ENCODE data around the gene STOML1. TPM values are rescaled to one million over a fixed set of nuclear protein-coding genes. Genes with fewer than 3 reads are reported as not detected.
A peak's percentile ranks its signal among the peaks of the same experiment; 100 is the strongest.
"Not testable (repeated sequence)": the region's sequence is repeated elsewhere in the genome, so short reads cannot be mapped to it uniquely, and the experiment has no call there.

The STOML1 gene
- total RNA-seq, 1 donor from 2014 or later = 15.3 TPM

- intact Hi-C loops (cut with DNase I) = no loop called here
- Histone ChIP-seq H3K27me3 (no peaks in the 10 kb centered on the region), H3K27ac (peak overlapping the region; percentile 90 to 93), H3K36me3 (peaks cover 1 to 6% of the 10 kb centered on the region in 2 donors), H3K4me1 (peaks cover 37 to 76% of the 10 kb centered on the region in 2 donors), H3K9me3 (no peaks in the 10 kb centered on the region), H3K4me3 (no peak overlapping the region)
- peak; percentile 68 to 95 for DNase-seq (ENCODE audit: low spot score in 2 of 2)
- TF ChIP-seq CTCF (IDR thresholded peaks at IDR 0.05) = no peak
These were observed 51.1 kb downstream of the STOML1 start for GRCh38 chr15:73941044-73941443.

GRCh38 chr15:73940061-73940981 is 51.8 kb downstream of the STOML1 start:
- intact Hi-C loops (cut with DNase I) = no loop called here
- Histone ChIP-seq H3K4me1 (peaks cover 42 to 81% of the 10 kb centered on the region in 2 donors), H3K9me3 (no peaks in the 10 kb centered on the region), H3K27ac (peak overlapping the region; percentile 90 to 93), H3K4me3 (peak overlapping the region in 1 of 2 donors; percentile 6), H3K27me3 (no peaks in the 10 kb centered on the region), H3K36me3 (peaks cover 0 to 4% of the 10 kb centered on the region in 2 donors)
- TF ChIP-seq CTCF (IDR thresholded peaks at IDR 0.05) = no peak
- peak in 1 of 2 donors; percentile 62 for DNase-seq (ENCODE audit: low spot score in 2 of 2)

GRCh38 chr15:73939138-73939537 is 53.0 kb downstream of the STOML1 start:
- no peak for TF ChIP-seq CTCF (IDR thresholded peaks at IDR 0.05)
- H3K9me3 ChIP-seq = no peaks in the 10 kb centered on the region
- intact Hi-C loops (cut with DNase I) = no loop called here
- peak in 1 of 2 donors; percentile 66 for DNase-seq (ENCODE audit: low spot score in 2 of 2)
- no peaks in the 10 kb centered on the region for H3K27me3 ChIP-seq
- H3K4me1 ChIP-seq = peaks cover 34 to 83% of the 10 kb centered on the region in 2 donors
- peaks cover 0 to 3% of the 10 kb centered on the region in 2 donors for H3K36me3 ChIP-seq
- peak overlapping the region; percentile 90 to 93 for H3K27ac ChIP-seq
- no peak overlapping the region for H3K4me3 ChIP-seq

- H3K4me1 ChIP-seq = peaks cover 31 to 83% of the 10 kb centered on the region in 2 donors
- peak in 1 of 2 donors; percentile 41 for DNase-seq (ENCODE audit: low spot score in 2 of 2)
- intact Hi-C loops (cut with DNase I) = not testable (repeated sequence)
These were observed 53.6 kb downstream of the STOML1 start for GRCh38 chr15:73938516-73938915.

GRCh38 chr15:73937726-73938125 is 54.4 kb downstream of the STOML1 start:
- Histone ChIP-seq H3K27me3 (no peaks in the 10 kb centered on the region), H3K9me3 (no peaks in the 10 kb centered on the region), H3K4me1 (peaks cover 30 to 75% of the 10 kb centered on the region in 2 donors), H3K27ac (peak overlapping the region; percentile 77 to 84), H3K4me3 (no peak overlapping the region), H3K36me3 (peaks cover 0 to 5% of the 10 kb centered on the region in 2 donors)
- TF ChIP-seq CTCF (IDR thresholded peaks at IDR 0.05) = no peak
- DNase-seq (ENCODE audit: low spot score in 2 of 2) = no peak
- intact Hi-C loops (cut with DNase I) = no loop called here

More at GRCh38 chr15:73938516-73938915, 53.6 kb downstream of the STOML1 start:
- peak overlapping the region; percentile 90 to 93 for H3K27ac ChIP-seq
- not testable (repeated sequence) for H3K27me3 ChIP-seq, H3K9me3 ChIP-seq, H3K36me3 ChIP-seq, H3K4me3 ChIP-seq

GRCh38 chr15:73937296-73937695 is 54.8 kb downstream of the STOML1 start:
- no peak overlapping the region for H3K4me3 ChIP-seq
- DNase-seq (ENCODE audit: low spot score in 2 of 2) = no peak
- H3K4me1 ChIP-seq = peaks cover 26 to 75% of the 10 kb centered on the region in 2 donors
- peak overlapping the region; percentile 77 to 84 for H3K27ac ChIP-seq
- intact Hi-C loops (cut with DNase I) = no loop called here
- TF ChIP-seq CTCF (IDR thresholded peaks at IDR 0.05) = no peak
- no peaks in the 10 kb centered on the region for H3K9me3 ChIP-seq
- H3K36me3 ChIP-seq = peaks cover 0 to 5% of the 10 kb centered on the region in 2 donors
- H3K27me3 ChIP-seq = no peaks in the 10 kb centered on the region
